C4-2B (cell line): ENCODE measurements around the gene HTT.

Experiments
- H3K27ac ChIP-seq: fragments of 450-650 bp; 2 replicates; pipeline ENCODE4 v1.5.1; 2017
- ZFX ChIP-seq: fragments of 450-650 bp; IDR thresholded peaks from 2 replicates; pipeline ENCODE4 v1.6.1; 2017
- TF ChIP-seq, protein P1 (sequence below): fragments of 450-650 bp; conservative IDR thresholded peaks from 2 replicates; pipeline ENCODE4 v1.5.1; 2017; ENCODE audit warnings: mild to moderate bottlenecking

The HTT gene

DNA sequence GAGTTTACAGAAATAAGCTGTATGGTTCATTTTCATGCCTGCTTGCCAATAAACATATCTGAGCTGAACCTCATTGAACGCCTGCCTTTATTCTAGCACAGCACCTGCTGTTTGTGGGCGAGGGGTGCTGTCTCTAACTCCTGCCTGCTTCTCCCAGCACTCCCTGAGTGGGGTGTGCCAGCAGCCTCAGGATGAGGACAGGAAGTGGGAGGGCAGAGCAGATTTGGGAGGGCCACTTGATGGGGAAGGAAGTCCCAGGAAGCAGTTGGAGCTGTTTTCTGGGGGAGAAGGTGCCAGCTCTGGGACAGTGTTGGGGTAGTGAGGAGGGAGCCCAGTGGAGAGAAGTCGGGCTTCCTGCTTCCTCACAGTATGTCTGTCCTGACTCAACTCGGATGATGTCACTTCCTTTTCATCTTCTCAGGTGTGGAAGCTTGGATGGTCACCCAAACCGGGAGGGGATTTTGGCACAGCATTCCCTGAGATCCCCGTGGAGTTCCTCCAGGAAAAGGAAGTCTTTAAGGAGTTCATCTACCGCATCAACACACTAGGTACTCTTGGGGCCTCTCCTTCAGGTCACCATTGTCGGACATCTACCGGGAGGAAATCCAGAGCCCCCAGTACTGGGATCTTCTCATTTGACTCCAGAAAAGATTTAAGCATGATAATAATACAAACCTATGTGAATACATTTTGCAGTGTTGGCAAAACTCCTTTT is 145.4 kb downstream of the HTT start:
- TF ChIP-seq ZFX = no peak
- TF ChIP-seq, protein P1, sequence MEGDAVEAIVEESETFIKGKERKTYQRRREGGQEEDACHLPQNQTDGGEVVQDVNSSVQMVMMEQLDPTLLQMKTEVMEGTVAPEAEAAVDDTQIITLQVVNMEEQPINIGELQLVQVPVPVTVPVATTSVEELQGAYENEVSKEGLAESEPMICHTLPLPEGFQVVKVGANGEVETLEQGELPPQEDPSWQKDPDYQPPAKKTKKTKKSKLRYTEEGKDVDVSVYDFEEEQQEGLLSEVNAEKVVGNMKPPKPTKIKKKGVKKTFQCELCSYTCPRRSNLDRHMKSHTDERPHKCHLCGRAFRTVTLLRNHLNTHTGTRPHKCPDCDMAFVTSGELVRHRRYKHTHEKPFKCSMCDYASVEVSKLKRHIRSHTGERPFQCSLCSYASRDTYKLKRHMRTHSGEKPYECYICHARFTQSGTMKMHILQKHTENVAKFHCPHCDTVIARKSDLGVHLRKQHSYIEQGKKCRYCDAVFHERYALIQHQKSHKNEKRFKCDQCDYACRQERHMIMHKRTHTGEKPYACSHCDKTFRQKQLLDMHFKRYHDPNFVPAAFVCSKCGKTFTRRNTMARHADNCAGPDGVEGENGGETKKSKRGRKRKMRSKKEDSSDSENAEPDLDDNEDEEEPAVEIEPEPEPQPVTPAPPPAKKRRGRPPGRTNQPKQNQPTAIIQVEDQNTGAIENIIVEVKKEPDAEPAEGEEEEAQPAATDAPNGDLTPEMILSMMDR = no peak

DNA sequence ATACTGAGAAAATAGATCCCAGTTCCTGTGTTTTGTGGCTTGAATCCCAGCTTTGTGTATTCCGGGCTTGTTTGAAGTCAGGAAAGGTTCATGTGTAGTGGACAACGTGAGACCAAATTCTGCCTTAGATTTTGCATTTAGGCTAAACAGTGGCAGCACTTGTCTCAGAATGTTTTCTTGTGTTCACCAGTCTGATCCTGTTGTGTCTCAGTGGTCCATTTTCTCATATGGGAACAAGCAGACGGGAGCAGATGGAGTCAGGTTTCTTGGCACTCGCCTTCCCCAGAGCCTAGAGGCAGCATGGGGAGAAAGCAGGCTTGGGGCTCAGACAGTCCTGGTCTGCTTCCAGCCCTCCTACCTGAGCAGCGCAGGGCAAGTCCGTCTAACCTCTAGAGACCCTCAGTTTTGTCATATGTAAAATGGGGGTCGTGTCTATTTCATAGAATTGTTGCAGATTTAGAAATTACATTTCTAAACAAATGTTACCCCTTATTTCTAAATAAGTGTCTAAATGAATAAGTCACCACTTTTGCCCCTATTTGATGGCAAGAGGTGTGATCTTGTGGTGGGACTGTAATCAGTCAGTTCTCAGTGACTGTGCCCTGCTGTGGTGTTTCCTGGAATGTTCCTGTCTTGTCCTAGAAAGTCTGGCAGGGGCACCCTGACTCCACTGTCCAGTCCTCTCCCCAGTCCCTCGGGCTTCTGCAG is 146.1 kb downstream of the HTT start:
- TF ChIP-seq, protein P1 = no peak
- TF ChIP-seq ZFX = no peak

More for the DNA sequence above, 145.4 kb downstream of the HTT start:
- H3K27ac ChIP-seq = no peak overlapping the region

GRCh38 chr4:3221184-3221494 is 146.7 kb downstream of the HTT start:
- TF ChIP-seq, protein P1 = no peak
- no peak for TF ChIP-seq ZFX
- no peak overlapping the region for H3K27ac ChIP-seq

More for the DNA sequence above, 146.1 kb downstream of the HTT start:
- no peak overlapping the region for H3K27ac ChIP-seq

DNA sequence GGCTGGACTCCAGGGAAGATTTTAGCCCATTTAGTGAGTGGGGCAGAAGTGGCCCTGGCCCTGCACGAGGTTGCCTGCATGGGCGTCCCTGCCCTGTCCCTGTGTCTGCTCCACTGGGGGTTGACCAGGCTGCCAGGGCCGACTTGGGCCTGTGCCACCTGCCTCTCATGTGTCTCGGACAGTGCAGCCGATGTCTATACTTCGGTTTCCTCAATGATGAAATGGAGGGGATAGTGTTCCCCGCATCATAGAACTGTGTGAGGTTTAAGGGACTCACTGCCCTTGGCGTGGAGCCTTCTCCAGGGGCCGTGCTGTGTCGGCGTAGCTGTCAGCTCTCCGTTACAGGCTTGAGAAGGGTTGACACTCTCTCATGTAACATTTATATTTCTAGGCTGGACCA is 147.5 kb downstream of the HTT start:
- no peak overlapping the region for H3K27ac ChIP-seq
- TF ChIP-seq, protein P1 = no peak
- no peak for TF ChIP-seq ZFX

DNA sequence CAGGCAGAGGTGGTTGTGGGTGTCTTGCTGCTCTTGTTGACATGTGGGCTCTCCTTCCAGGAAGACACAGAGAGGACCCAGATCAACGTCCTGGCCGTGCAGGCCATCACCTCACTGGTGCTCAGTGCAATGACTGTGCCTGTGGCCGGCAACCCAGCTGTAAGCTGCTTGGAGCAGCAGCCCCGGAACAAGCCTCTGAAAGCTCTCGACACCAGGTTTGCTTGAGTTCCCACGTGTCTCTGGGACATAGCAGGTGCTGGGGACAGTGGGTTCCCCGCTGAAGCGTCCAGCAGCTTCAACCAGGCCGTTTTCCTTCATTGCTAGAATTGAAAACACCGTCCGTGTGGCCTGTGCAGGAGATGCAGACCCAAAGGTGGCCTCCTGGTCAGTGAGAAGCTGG is 148.9 kb downstream of the HTT start:
- no peak overlapping the region for H3K27ac ChIP-seq
- no peak for TF ChIP-seq ZFX
- TF ChIP-seq, protein P1 = no peak

GRCh38 chr4:3223956-3224748 is 149.7 kb downstream of the HTT start:
- no peak overlapping the region for H3K27ac ChIP-seq
- TF ChIP-seq, protein P1 = no peak
- TF ChIP-seq ZFX = no peak
